Stimulated activated CD8-positive, alpha-beta memory T cell treated with anti-CD3 and anti-CD28 coated beads, Interleukin-4, amount 100 ng/mL, for 1 hour (primary cell): ENCODE data around the gene WDR45B.

Experiments
- DNase-seq, 2 donors: peaks; one replicate each; pipeline ENCODE4 v3.0.0-alpha.2; 2020; ENCODE audit warnings: low read depth in 2 of 2, low spot score in 1 of 2

Gene WDR45B

GRCh38 chr17:82631544-82631943 is 16.7 kb downstream of the WDR45B start:
- DNase-seq: no peak

GRCh38 chr17:82630212-82630611 is 18.0 kb downstream of the WDR45B start:
- no peak for DNase-seq

GRCh38 chr17:82629748-82630147 is 18.5 kb downstream of the WDR45B start:
- no peak for DNase-seq

- DNase-seq: no peak
Measured at GRCh38 chr17:82627405-82627804, 20.8 kb downstream of the WDR45B start.

GRCh38 chr17:82623707-82624106 is 24.5 kb downstream of the WDR45B start:
- DNase-seq: no peak

- DNase-seq: no peak
Measured at GRCh38 chr17:82619641-82620040, 28.6 kb downstream of the WDR45B start.

GRCh38 chr17:82619211-82619610 is 29.0 kb downstream of the WDR45B start:
- no peak for DNase-seq

GRCh38 chr17:82616021-82616711 is 32.1 kb downstream of the WDR45B start:
- DNase-seq: no peak

GRCh38 chr17:82615084-82616020 is 32.9 kb downstream of the WDR45B start:
- no peak for DNase-seq

- DNase-seq: no peak
Measured at GRCh38 chr17:82614095-82614631, 34.1 kb downstream of the WDR45B start.

- no peak for DNase-seq
Measured at GRCh38 chr17:82613283-82614094, 34.8 kb downstream of the WDR45B start.

GRCh38 chr17:82611140-82612058 is 36.8 kb downstream of the WDR45B start:
- DNase-seq: no peak

GRCh38 chr17:82609655-82610054 is 38.6 kb downstream of the WDR45B start:
- DNase-seq: no peak

GRCh38 chr17:82608816-82609215 is 39.4 kb downstream of the WDR45B start:
- no peak for DNase-seq

GRCh38 chr17:82605939-82606600 is 42.2 kb downstream of the WDR45B start:
- DNase-seq: no peak

GRCh38 chr17:82604532-82604931 is 43.7 kb downstream of the WDR45B start:
- DNase-seq: no peak

GRCh38 chr17:82603981-82604448 is 44.2 kb downstream of the WDR45B start:
- DNase-seq: no peak

- no peak for DNase-seq
Measured at GRCh38 chr17:82602986-82603710, 45.1 kb downstream of the WDR45B start.

GRCh38 chr17:82602487-82602886 is 45.8 kb downstream of the WDR45B start:
- DNase-seq: no peak
